K562 (cell line): ENCODE results near the gene WDR27. TPM values are rescaled to one million over a fixed set of nuclear protein-coding genes. Genes with fewer than 3 reads are reported as not detected.

Source experiments
- ATAC-seq: fragments of 200-7000 bp; cut with Tn5 transposase; 3 replicates; pipeline ENCODE4 v1.9.1; 2020; ENCODE audit warnings: moderate library complexity
- BruUV-seq: library from RNA; stranded (reverse); fragments of 400-500 nt; replicated peaks from 2 replicates; lab custom pipeline; 2021; lab: Mats Ljungman, UMichigan
- CTCF ChIA-PET: fragments of 300-600 bp; formaldehyde crosslinking; extraction: SDS; loops from one replicate; lab custom pipeline; 2021; ENCODE audit warnings: low intra/inter-chr PET ratio; lab: Yijun Ruan, JAX
- POLR2A ChIA-PET: fragments of 300-600, 350-650 bp; sonication (Branson Sonifier 250); formaldehyde crosslinking; extraction: SDS; loops from one replicate; lab custom pipeline; 2021; ENCODE audit warnings: antibody characterized with exemption, inconsistent platforms; lab: Yijun Ruan, JAX
- DNase-seq, 4 experiments: peaks; one replicate each; pipeline versions ENCODE4 v3.0.0 to v3.0.0-alpha.2; 2011 to 2018; ENCODE audit warnings: low spot score in 3 of 4, mixed read lengths in 3 of 4; ENCODE audit errors: extremely low read depth in 1 of 4
- FAIRE-seq: peaks from 2 replicates; lab custom pipeline; 2011; peaks lifted over from hg19 to GRCh38; lab: Jason Lieb, UNC
- H2AFZ ChIP-seq: 2 replicates; pipeline ENCODE4 v1.6.0; 2011; ENCODE audit warnings: low read depth, low read length, control low read depth, inconsistent platforms
- H3K27ac ChIP-seq: fragments of 200-600 bp; 3 replicates; pipeline ENCODE4 v1.8.0; 2011; ENCODE audit warnings: low read depth, mild to moderate bottlenecking, control low read depth, inconsistent platforms, low read length, moderate library complexity, mixed read lengths; ENCODE audit errors: extremely low read depth
- H3K27me3 ChIP-seq, 2 experiments: fragments of 300-600 bp in 1 of 2; 2 replicates in 1 of 2; 3 replicates in 1 of 2; pipeline versions ENCODE4 v1.6.0 to v1.8.0; 2011; ENCODE audit warnings: inconsistent platforms in 2 of 2, low read length in 2 of 2, mild to moderate bottlenecking in 1 of 2, mixed read lengths in 1 of 2, moderate library complexity in 1 of 2; ENCODE audit not compliant: control insufficient read depth in 2 of 2, insufficient read depth in 2 of 2
- H3K36me3 ChIP-seq: fragments of 300-600 bp; 3 replicates; pipeline ENCODE4 v1.8.0; 2011; ENCODE audit warnings: mild to moderate bottlenecking, low read length, inconsistent platforms; ENCODE audit not compliant: control insufficient read depth, insufficient read depth
- H3K4me1 ChIP-seq, 2 experiments: fragments of 200-600 bp in 1 of 2; replicated peaks in 1 of 2; 2 replicates in 1 of 2; 3 replicates in 1 of 2; pipeline versions ENCODE4 v1.5.1 to v1.8.0; 2011; ENCODE audit warnings: inconsistent platforms in 2 of 2, low read length in 2 of 2, mild to moderate bottlenecking in 1 of 2, mixed read lengths in 1 of 2, moderate library complexity in 1 of 2; ENCODE audit not compliant: control insufficient read depth in 2 of 2, insufficient read depth in 2 of 2
- H3K4me2 ChIP-seq: 2 replicates; pipeline ENCODE4 v1.6.1; 2011; ENCODE audit warnings: low read length, control low read depth, inconsistent platforms, mixed read lengths; ENCODE audit not compliant: insufficient read depth
- H3K4me3 ChIP-seq: fragments of 200-600 bp; sonication (generic), shearing (Covaris generic); 2 replicates; pipeline ENCODE4 v1.5.1; 2016; ENCODE audit warnings: control low read depth, inconsistent platforms
- H3K79me2 ChIP-seq: fragments of 200-600 bp; 3 replicates; pipeline ENCODE4 v1.8.0; 2011; ENCODE audit warnings: low read length, inconsistent platforms; ENCODE audit not compliant: control insufficient read depth, insufficient read depth
- H3K9ac ChIP-seq, 2 experiments: 2 replicates each; pipeline versions ENCODE4 v1.6.0 to v1.6.1; 2011; ENCODE audit warnings: low read depth in 2 of 2, low read length in 2 of 2, control low read depth in 1 of 2, inconsistent platforms in 1 of 2, mild to moderate bottlenecking in 1 of 2, mixed read lengths in 1 of 2; ENCODE audit not compliant: insufficient read depth in 1 of 2
- H3K9me1 ChIP-seq: one replicate; pipeline ENCODE4 v1.6.0; 2011; ENCODE audit warnings: inconsistent platforms, mild to moderate bottlenecking, low read length, moderate library complexity; ENCODE audit not compliant: control insufficient read depth, insufficient read depth
- H3K9me3 ChIP-seq: replicated peaks from 2 replicates; pipeline ENCODE4 v1.5.1; 2011; ENCODE audit warnings: low read depth, low read length, inconsistent platforms; ENCODE audit not compliant: control insufficient read depth, insufficient read depth
- H4K20me1 ChIP-seq: replicated peaks from 2 replicates; pipeline ENCODE4 v1.6.1; 2011; ENCODE audit warnings: low read length, inconsistent platforms, mixed read lengths; ENCODE audit not compliant: control insufficient read depth, insufficient read depth
- ID3 ChIP-seq, 2 experiments: fragments of 250-450 bp in 1 of 2; fragments of 450-650 bp in 1 of 2; sonication (Bioruptor Pico) in 1 of 2; IDR thresholded peaks; 2 replicates each; pipeline versions ENCODE4 v1.6.1 to v1.8.0; 2016 to 2021; ENCODE audit warnings: mild to moderate bottlenecking in 2 of 2, moderate library complexity in 2 of 2, missing compliant biosample characterization in 1 of 2, missing genetic modification characterization in 1 of 2
- MTA2 ChIP-seq: fragments of 450-650 bp; IDR thresholded peaks from 2 replicates; pipeline ENCODE4 v1.6.1; 2016; ENCODE audit warnings: low read depth
- ZFP1 ChIP-seq: fragments of 450-650 bp; formaldehyde crosslinking; IDR thresholded peaks from 2 replicates; pipeline ENCODE4 v1.4.0; 2020; ENCODE audit warnings: mild to moderate bottlenecking, mixed read lengths
- ZNF707 ChIP-seq: fragments of 250-450 bp; sonication (Bioruptor Pico); conservative IDR thresholded peaks from 2 replicates; pipeline ENCODE4 v1.8.0; 2022; ENCODE audit warnings: inconsistent platforms, mild to moderate bottlenecking, moderate library complexity
- WGBS: fragments of 100-300 bp; shearing (Covaris generic); methylation state at CpG from one replicate; pipeline ENCODE4 v1.1.6; 2016; ENCODE audit warnings: low coverage, mixed read lengths; ENCODE audit not compliant: insufficient coverage; ENCODE audit errors: missing lambda C conversion rate; 5-methylcytosine and 5-hydroxymethylcytosine counted together
- in situ Hi-C: fragments of 300-500 bp; cut with MboI; formaldehyde crosslinking; loops from 4 replicates; pipeline ENCODE4 v1.15.0; 2018; ENCODE audit warnings: inconsistent platforms, mixed read lengths
- intact Hi-C: fragments of 100-400 bp; cut with micrococcal nuclease; formaldehyde crosslinking; loops from 2 replicates; pipeline ENCODE4 v1.14.2; 2022
- polyA plus RNA-seq, 8 experiments: library from polyadenylated mRNA; depleted of rRNA in 4 of 8; stranded (reverse) in 5 of 8; unstranded in 3 of 8; fragments of >200 nt; fragmentation: Nextera tagmentation in 2 of 8; fragmentation: Illumina TruSeq in 1 of 8; extraction: Ambion mirVana in 2 of 8; extraction: Trizol in 1 of 8; gene quantifications; 2 replicates each; pipeline versions ENCODE4 v1.2.1 to v1.2.3, GENCODE V29; 2011 to 2014; ENCODE audit warnings: inconsistent platforms in 1 of 8, missing spikeins in 1 of 8
- total RNA-seq, 7 experiments: library from RNA; depleted of rRNA in 6 of 7; stranded (reverse); fragments of >200 nt in 6 of 7; fragmentation: Illumina TruSeq in 2 of 7; extraction: Trizol in 2 of 7; gene quantifications; 2 replicates each; pipeline versions ENCODE4 v1.2.1 to v1.2.3, GENCODE V29; 2011 to 2021; ENCODE audit warnings: low replicate concordance in 1 of 7

Gene WDR27
- total and polyA plus RNA-seq, 9 of the 15 experiments (the other 6 are each of a cell fraction or from before 2014, with no cell fraction given), result 4.3 to 77.2 (median 22.7) TPM

GRCh38 chr6:169689287-169689686 lies 12.5 kb downstream of the WDR27 start (continued):
- TF ChIP-seq ZNF707 (CRISPR knock-in tag), result no peak
- no peak for TF ChIP-seq MTA2

- POLR2A ChIA-PET, result interaction anchor here (1.0 kb wide), 1 partner anchor 16 kb away, joined by 4 read pairs; the partner anchor contains the start of gene C6orf120
Observed at GRCh38 chr6:169685860-169686259, 16.0 kb downstream of the WDR27 start.

More at GRCh38 chr6:169685860-169686259, 16.0 kb downstream of the WDR27 start:
- Histone ChIP-seq H3K4me1 (no peaks in the 10 kb centered on the region), H3K9me3 (peaks cover 5% of the 10 kb centered on the region; the same call in 1 of the 2 replicates), H3K27me3 (no peaks in the 10 kb centered on the region), H3K9ac (no peak overlapping the region), H3K4me3 (no peak overlapping the region), H3K36me3 (peaks cover 49% of the 10 kb centered on the region), H3K79me2 (peaks cover 3% of the 10 kb centered on the region; the same call in 1 of the 3 replicates), H3K4me2 (no peak overlapping the region), H4K20me1 (no peaks in the 10 kb centered on the region), H3K9me1 (no peaks in the 10 kb centered on the region), H2AFZ (no peak overlapping the region), H3K27ac (no peak overlapping the region)
- no peak for ATAC-seq
- FAIRE-seq, result no peak
- intact Hi-C loops, result no loop called here
- CTCF ChIA-PET, result no interaction called here
- BruUV-seq, result no TSS peak
- TF ChIP-seq ZFP1 (CRISPR knock-in tag) (peak; percentile 75; the same call in 1 of the 2 replicates), ID3 (CRISPR knock-in tag; IDR thresholded peaks at IDR 0.05) (no peak), ID3 (tag; IDR thresholded peaks at IDR 0.05) (no peak)
- DNase-seq, result no peak
- in situ Hi-C loops, result no loop called here
- WGBS, result 63% methylated on average over 2 of the region's 2 CpGs
